NCI-H226 (cell line): Measurements from ENCODE around the gene WSCD2.

Source experiments
- DNase-seq: peaks from one replicate; pipeline ENCODE4 v3.0.0-alpha.2; 2015

WSCD2 gene

GRCh38 chr12:108169708-108170107 lies 40.6 kb downstream of the WSCD2 start:
- DNase-seq: no peak

GRCh38 chr12:108170164-108170563 lies 41.1 kb downstream of the WSCD2 start:
- DNase-seq: no peak

GRCh38 chr12:108172033-108172432 lies 42.9 kb downstream of the WSCD2 start:
- DNase-seq: no peak

GRCh38 chr12:108173160-108173559 lies 44.1 kb downstream of the WSCD2 start:
- no peak for DNase-seq

- no peak for DNase-seq
Measured at GRCh38 chr12:108173892-108174291, 44.8 kb downstream of the WSCD2 start.

- no peak for DNase-seq
Measured at GRCh38 chr12:108174641-108175040, 45.6 kb downstream of the WSCD2 start.

GRCh38 chr12:108175310-108175709 lies 46.2 kb downstream of the WSCD2 start:
- DNase-seq: no peak

- no peak for DNase-seq
Measured at GRCh38 chr12:108176292-108176691, 47.2 kb downstream of the WSCD2 start.

- DNase-seq: no peak
Measured at GRCh38 chr12:108177131-108177530, 48.0 kb downstream of the WSCD2 start.

GRCh38 chr12:108179305-108179704 lies 50.2 kb downstream of the WSCD2 start:
- no peak for DNase-seq

- no peak for DNase-seq
Measured at GRCh38 chr12:108180255-108181094, 51.4 kb downstream of the WSCD2 start.

GRCh38 chr12:108181095-108181454 lies 52.0 kb downstream of the WSCD2 start:
- no peak for DNase-seq

- DNase-seq: no peak
Measured at GRCh38 chr12:108182096-108182495, 53.0 kb downstream of the WSCD2 start.

- no peak for DNase-seq
Measured at GRCh38 chr12:108185002-108185401, 55.9 kb downstream of the WSCD2 start.

GRCh38 chr12:108187831-108188230 lies 58.7 kb downstream of the WSCD2 start:
- DNase-seq: no peak

- DNase-seq: no peak
Measured at GRCh38 chr12:108190529-108190928, 61.4 kb downstream of the WSCD2 start.

GRCh38 chr12:108191086-108191485 lies 62.0 kb downstream of the WSCD2 start:
- DNase-seq: no peak

GRCh38 chr12:108191938-108192337 lies 62.9 kb downstream of the WSCD2 start:
- DNase-seq: no peak

GRCh38 chr12:108193493-108193892 lies 64.4 kb downstream of the WSCD2 start:
- DNase-seq: no peak

- DNase-seq: no peak
Measured at GRCh38 chr12:108193917-108194316, 64.8 kb downstream of the WSCD2 start.

- no peak for DNase-seq
Measured at GRCh38 chr12:108194585-108194984, 65.5 kb downstream of the WSCD2 start.

- no peak for DNase-seq
Measured at GRCh38 chr12:108196319-108196718, 67.2 kb downstream of the WSCD2 start.

- DNase-seq: no peak
Measured at GRCh38 chr12:108196921-108197320, 67.8 kb downstream of the WSCD2 start.

GRCh38 chr12:108198043-108198442 lies 69.0 kb downstream of the WSCD2 start:
- no peak for DNase-seq

GRCh38 chr12:108199106-108199505 lies 70.0 kb downstream of the WSCD2 start:
- DNase-seq: no peak
